IMR-90 (cell line): Measurements from ENCODE around the gene PLOD1. TPM values are rescaled to one million over a fixed set of nuclear protein-coding genes. Genes with fewer than 3 reads are reported as not detected.

Experiments
- ATAC-seq: fragments of 200-7000 bp; cut with Tn5 transposase; 2 replicates; pipeline ENCODE4 v1.9.1; 2020; ENCODE audit warnings: low read depth, mild to moderate bottlenecking, moderate library complexity
- BruUV-seq: library from RNA; stranded (reverse); fragments of 400-500 nt; replicated peaks from 2 replicates; lab custom pipeline; 2021; lab: Mats Ljungman, UMichigan
- CTCF ChIA-PET: fragments of 300-600 bp; formaldehyde crosslinking; extraction: SDS; loops from one replicate; lab custom pipeline; 2021; ENCODE audit warnings: antibody characterized with exemption; lab: Yijun Ruan, JAX
- POLR2A ChIA-PET: fragments of 300-600 bp; sonication (Branson Sonifier 250); formaldehyde crosslinking; loops from one replicate; lab custom pipeline; 2022; ENCODE audit warnings: antibody characterized with exemption; ENCODE audit not compliant: unreplicated experiment; lab: Charles Lee
- DNase-seq: peaks from one replicate; pipeline ENCODE4 v3.0.0; 2013
- H2AFZ ChIP-seq: replicated peaks from 2 replicates; pipeline ENCODE3; 2013; ENCODE audit warnings: low read length, mild to moderate bottlenecking; ENCODE audit not compliant: poor library complexity
- H2AK5ac ChIP-seq: 2 replicates; pipeline ENCODE4 v1.6.1; 2013; ENCODE audit warnings: low read depth, low read length, inconsistent platforms
- H2AK9ac ChIP-seq: replicated peaks from 2 replicates; pipeline ENCODE3; 2013; ENCODE audit warnings: mild to moderate bottlenecking, low read depth, low read length, moderate library complexity; ENCODE audit not compliant: poor library complexity
- H2BK120ac ChIP-seq: 2 replicates; pipeline ENCODE4 v1.6.1; 2013; ENCODE audit warnings: low read depth, low read length, inconsistent platforms
- H2BK15ac ChIP-seq: 3 replicates; pipeline ENCODE4 v1.6.1; 2013; ENCODE audit warnings: low read depth, low read length, inconsistent platforms
- H2BK20ac ChIP-seq: 2 replicates; pipeline ENCODE4 v1.6.1; 2013; ENCODE audit warnings: low read depth, mild to moderate bottlenecking, inconsistent platforms, low read length, moderate library complexity
- H2BK5ac ChIP-seq: 2 replicates; pipeline ENCODE4 v1.6.1; 2013; ENCODE audit warnings: mild to moderate bottlenecking, low read depth, low read length, inconsistent platforms; ENCODE audit not compliant: poor library complexity, severe bottlenecking
- H3K14ac ChIP-seq: replicated peaks from 2 replicates; pipeline ENCODE4 v1.6.1; 2013; ENCODE audit warnings: low read depth, low read length, inconsistent platforms
- H3K18ac ChIP-seq: 2 replicates; pipeline ENCODE4 v1.6.1; 2013; ENCODE audit warnings: low read depth, low read length, control low read depth
- H3K23ac ChIP-seq: 2 replicates; pipeline ENCODE4 v1.6.1; 2013; ENCODE audit warnings: low read depth, low read length, inconsistent platforms
- H3K27ac ChIP-seq: 2 replicates; pipeline ENCODE4 v1.5.1; 2013; ENCODE audit warnings: mild to moderate bottlenecking, control low read depth, low read length; ENCODE audit not compliant: insufficient read depth
- H3K27me3 ChIP-seq: 2 replicates; pipeline ENCODE4 v1.6.1; 2013; ENCODE audit warnings: low read length; ENCODE audit not compliant: control insufficient read depth, insufficient read depth
- H3K36me3 ChIP-seq: 2 replicates; pipeline ENCODE4 v1.6.1; 2013; ENCODE audit warnings: low read length, mixed read lengths; ENCODE audit not compliant: control insufficient read depth, insufficient read depth
- H3K4ac ChIP-seq: 2 replicates; pipeline ENCODE4 v1.6.1; 2013; ENCODE audit warnings: low read depth, low read length, inconsistent platforms
- H3K4me1 ChIP-seq: 2 replicates; pipeline ENCODE4 v1.6.1; 2013; ENCODE audit warnings: low read length, mixed read lengths; ENCODE audit not compliant: control insufficient read depth, insufficient read depth
- H3K4me2 ChIP-seq: 2 replicates; pipeline ENCODE4 v1.6.1; 2013; ENCODE audit warnings: low read depth, mild to moderate bottlenecking, control low read depth, low read length, moderate library complexity
- H3K4me3 ChIP-seq: 2 replicates; pipeline ENCODE4 v1.5.1; 2013; ENCODE audit warnings: low read depth, mild to moderate bottlenecking, control low read depth, low read length, moderate library complexity; ENCODE audit not compliant: insufficient read depth
- H3K56ac ChIP-seq: 2 replicates; pipeline ENCODE4 v1.6.1; 2013; ENCODE audit warnings: low read length, inconsistent platforms; ENCODE audit not compliant: insufficient read depth; ENCODE audit errors: extremely low read depth
- H3K79me1 ChIP-seq, 2 experiments: 2 replicates each; pipeline ENCODE4 v1.6.1; 2013; ENCODE audit warnings: low read length in 2 of 2, inconsistent platforms in 1 of 2, low read depth in 1 of 2
- H3K9ac ChIP-seq: 2 replicates; pipeline ENCODE4 v1.6.1; 2013; ENCODE audit warnings: low read depth, low read length, control low read depth
- H3K9me1 ChIP-seq: 2 replicates; pipeline ENCODE4 v1.6.1; 2013; ENCODE audit warnings: low read length, inconsistent platforms; ENCODE audit not compliant: insufficient read depth
- H3K9me3 ChIP-seq: 2 replicates; pipeline ENCODE4 v1.6.1; 2013; ENCODE audit warnings: low read length; ENCODE audit not compliant: control insufficient read depth, insufficient read depth
- H4K20me1 ChIP-seq: 2 replicates; pipeline ENCODE4 v1.6.1; 2013; ENCODE audit warnings: low read length, inconsistent platforms; ENCODE audit not compliant: insufficient read depth
- H4K5ac ChIP-seq: 2 replicates; pipeline ENCODE4 v1.6.1; 2013; ENCODE audit warnings: mild to moderate bottlenecking, low read depth, low read length, control low read depth
- H4K8ac ChIP-seq, 2 experiments: 2 replicates each; pipeline ENCODE4 v1.6.1; 2013; ENCODE audit warnings: low read depth in 2 of 2, low read length in 2 of 2, control low read depth in 1 of 2, inconsistent platforms in 1 of 2
- H4K91ac ChIP-seq: 2 replicates; pipeline ENCODE4 v1.6.1; 2013; ENCODE audit warnings: low read depth, low read length, inconsistent platforms; ENCODE audit not compliant: insufficient read depth
- ELK1 ChIP-seq: fragments of 150-350 bp; IDR thresholded peaks from 2 replicates; pipeline ENCODE4 v1.6.1; 2016; ENCODE audit warnings: low read depth, mild to moderate bottlenecking, low read length, moderate library complexity, borderline replicate concordance
- RFX5 ChIP-seq: IDR thresholded peaks from 2 replicates; pipeline ENCODE4 v1.8.0; 2012; ENCODE audit warnings: low read depth, mild to moderate bottlenecking, low read length, moderate library complexity
- WGBS, 2 experiments: methylation state at CpG; one replicate each; pipeline versions ENCODE4 v1.1.5 to v1.1.7; 2013; ENCODE audit warnings: missing lambda C conversion rate in 2 of 2; ENCODE audit not compliant: insufficient read length in 1 of 2; ENCODE audit errors: extremely low coverage in 2 of 2; 5-methylcytosine and 5-hydroxymethylcytosine counted together
- dilution Hi-C: fragments of 300-500 bp; cut with HindIII; formaldehyde crosslinking; loops from one replicate; pipeline ENCODE4 v1.14.3; 2018; ENCODE audit warnings: low sequenced_read_pairs; ENCODE audit not compliant: unreplicated experiment
- in situ Hi-C: fragments of 300-500 bp; cut with MboI; formaldehyde crosslinking; loops from 3 replicates; pipeline ENCODE4 v1.14.3; 2019; ENCODE audit warnings: low sequenced_read_pairs, inconsistent platforms, mixed read lengths
- intact Hi-C: fragments of 100-400 bp; cut with micrococcal nuclease; formaldehyde crosslinking; loops from 2 replicates; pipeline ENCODE4 v1.10.0; 2022
- polyA plus RNA-seq, 3 experiments: library from polyadenylated mRNA; depleted of rRNA; stranded (reverse); fragments of >200 nt; gene quantifications; 2 replicates each; pipeline ENCODE4 v1.2.3, GENCODE V29; 2012; ENCODE audit warnings: low replicate concordance in 1 of 3
- total RNA-seq: library from RNA; depleted of rRNA; stranded (reverse); fragments of >200 nt; gene quantifications from 2 replicates; pipeline ENCODE4 v1.2.3, GENCODE V29; 2012

Gene PLOD1
- total and polyA plus RNA-seq, 2 of the 4 experiments (the other 2 are of a cell fraction): 283 to 609 TPM

- dilution Hi-C loops: no loop called here
- no TSS peak for BruUV-seq
- TF ChIP-seq RFX5: no peak
- no peak for TF ChIP-seq ELK1
These were observed 50.1 kb downstream of the PLOD1 start for GRCh38 chr1:11984576-11984975.

More at GRCh38 chr1:11984576-11984975, 50.1 kb downstream of the PLOD1 start:
- no peak overlapping the region for H2BK20ac ChIP-seq
- ChIA-PET POLR2A (no interaction called here), CTCF (no interaction called here)
- H3K27ac ChIP-seq: no peak overlapping the region
- H3K27me3 ChIP-seq: no peaks in the 10 kb centered on the region
- H3K9ac ChIP-seq: no peak overlapping the region
- no peak overlapping the region for H4K91ac ChIP-seq
- no peak overlapping the region for H3K4ac ChIP-seq
- H3K18ac ChIP-seq: no peak overlapping the region
- no peak overlapping the region for H4K8ac ChIP-seq
- no peak overlapping the region for H4K5ac ChIP-seq
- H3K9me1 ChIP-seq: peaks cover 4% of the 10 kb centered on the region; the same call in 1 of the 2 replicates
- H2AK5ac ChIP-seq: no peak overlapping the region
- H2BK120ac ChIP-seq: no peak overlapping the region
- H2BK5ac ChIP-seq: no peak overlapping the region
- in situ Hi-C loops: no loop called here
- H3K4me2 ChIP-seq: no peak overlapping the region
- H3K4me3 ChIP-seq: no peak overlapping the region
- ATAC-seq (no peak), DNase-seq (no peak)
- WGBS, 2 experiments: no CpG with 5 or more reads among the region's 6 CpGs
- H3K56ac ChIP-seq: no peak overlapping the region
- H2AFZ ChIP-seq: no peak overlapping the region
- intact Hi-C loops: no loop called here
- H3K36me3 ChIP-seq: peaks cover 37% of the 10 kb centered on the region
- no peak overlapping the region for H3K14ac ChIP-seq
- H3K9me3 ChIP-seq: no peaks in the 10 kb centered on the region
- no peak overlapping the region for H3K23ac ChIP-seq
- H4K20me1 ChIP-seq: peaks cover 20% of the 10 kb centered on the region
- H2AK9ac ChIP-seq: no peak overlapping the region
- peaks cover 50 to 56% of the 10 kb centered on the region in 2 experiments for H3K79me1 ChIP-seq
- H3K4me1 ChIP-seq: peaks cover 3% of the 10 kb centered on the region
- no peak overlapping the region for H2BK15ac ChIP-seq
